ENCODE results near the gene HNRNPH2. TPM values are rescaled to one million over a fixed set of nuclear protein-coding genes. Genes with fewer than 3 reads are reported as not detected.

HNRNPH2 gene, protein sequence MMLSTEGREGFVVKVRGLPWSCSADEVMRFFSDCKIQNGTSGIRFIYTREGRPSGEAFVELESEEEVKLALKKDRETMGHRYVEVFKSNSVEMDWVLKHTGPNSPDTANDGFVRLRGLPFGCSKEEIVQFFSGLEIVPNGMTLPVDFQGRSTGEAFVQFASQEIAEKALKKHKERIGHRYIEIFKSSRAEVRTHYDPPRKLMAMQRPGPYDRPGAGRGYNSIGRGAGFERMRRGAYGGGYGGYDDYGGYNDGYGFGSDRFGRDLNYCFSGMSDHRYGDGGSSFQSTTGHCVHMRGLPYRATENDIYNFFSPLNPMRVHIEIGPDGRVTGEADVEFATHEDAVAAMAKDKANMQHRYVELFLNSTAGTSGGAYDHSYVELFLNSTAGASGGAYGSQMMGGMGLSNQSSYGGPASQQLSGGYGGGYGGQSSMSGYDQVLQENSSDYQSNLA
- total RNA-seq (2021) = 61.0 and 72.9 TPM in 2 replicates
- percentile 96 among the genes with signal in this experiment for Bru-seq, nascent RNA
- percentile 100 among the genes with signal in this experiment for BruChase-seq, experiment 1, labeled RNA remaining after a 2-hour chase
- BruChase-seq, experiment 2, labeled RNA remaining after a 6-hour chase = percentile 100 among the genes with signal in this experiment
- long read RNA-seq, transcript HNRNPH2-201 (2 exons, 2,223 nt) = major isoform, 288 of 296 reads
- long read RNA-seq, partial matches to known transcripts = 0 of 296 reads
- long read RNA-seq, other reads (novel, unspliced or antisense) = 8 of 296 reads

DNA sequence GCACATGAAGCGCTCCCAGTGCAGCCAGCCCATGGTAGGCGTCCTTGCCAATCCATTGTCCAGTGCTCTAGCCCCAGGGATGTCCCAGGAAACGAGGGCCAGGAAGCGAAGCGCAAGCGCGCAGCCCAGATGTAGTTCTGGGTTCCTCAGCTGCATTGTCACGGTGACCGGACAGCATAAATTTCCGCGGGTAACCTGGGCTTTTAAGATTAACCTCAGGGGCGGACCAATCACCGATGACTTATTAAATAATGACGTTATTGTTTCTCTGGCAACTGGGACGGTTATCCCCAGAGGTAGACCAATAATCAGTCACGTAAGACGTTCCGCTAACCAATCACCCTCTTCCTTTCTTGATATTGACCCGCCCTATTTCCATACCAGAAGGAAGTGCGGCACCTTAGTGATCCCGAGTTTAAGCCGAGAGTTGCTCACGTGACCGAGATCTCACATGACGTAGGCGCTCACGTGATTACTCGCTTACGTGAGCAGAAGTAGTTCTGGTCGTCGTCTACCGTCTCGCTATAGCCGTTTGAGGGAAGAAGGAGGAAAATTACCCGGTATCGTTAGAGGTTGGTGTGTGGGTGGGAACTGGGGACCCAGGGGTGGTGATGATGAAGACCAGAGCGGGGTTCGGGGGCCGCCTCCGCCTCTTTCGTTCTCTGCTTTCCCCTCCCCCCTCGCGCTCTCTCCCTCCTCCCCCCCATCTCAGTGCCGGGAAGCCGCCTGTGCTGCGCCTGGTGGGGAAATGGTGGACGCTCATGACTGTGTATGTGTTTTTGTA, at the start of gene HNRNPH2, which contains the start of gene GLA:
TSS of gene HNRNPH2 (plus strand) at position 475 of the 784 bp plus-strand sequence. CDS start 3,767 bp downstream, outside the sequence.
TSS of gene GLA (minus strand) at position 178 of the 784 bp plus-strand sequence. CDS start at position 156, 22 bp downstream.
- peak within 1 kb of the TSS; percentile 77 for H2AFZ ChIP-seq
- H4K20me1 ChIP-seq (ENCODE audit: insufficient read depth) = peaks cover 16% of the 10 kb centered on the region
- peak within 1 kb of the TSS; percentile 93 for H3K4me3 ChIP-seq
- ChIA-PET CTCF (no interaction called here), POLR2A (ENCODE audit: unreplicated experiment) (interaction anchor here (0.7 kb wide), 1 partner anchor 8 kb away, joined by 6 read pairs; no protein-coding TSS in a partner anchor)
- H3K4me1 ChIP-seq (replicated peaks; ENCODE audit: insufficient read depth) = peaks cover 20% of the 10 kb centered on the region
- no TSS peak for BruUV-seq (replicated peaks)
- TF ChIP-seq CTCF (conservative IDR thresholded peaks at IDR 0.05) (no peak), EZH2 (IDR thresholded peaks at IDR 0.05; ENCODE audit: low read depth) (no peak)
- H3K36me3 ChIP-seq (ENCODE audit: low read depth) = peaks cover 6% of the 10 kb centered on the region; the same call in 1 of the 2 replicates
- H3K27ac ChIP-seq = peak within 1 kb of the TSS; percentile 91
- H3K9me2 ChIP-seq (ENCODE audit: insufficient read depth) = no peaks in the 10 kb centered on the region
- no peaks in the 10 kb centered on the region for H3K9me3 ChIP-seq (ENCODE audit: insufficient read depth, low read depth)
- intact Hi-C loops (cut with micrococcal nuclease; ENCODE audit: unreplicated experiment) = loop anchor here (5.0 kb wide), 2 partner anchors 209 to 761 kb away; partner anchors contain the start of gene ARMCX6
- H3F3A ChIP-seq (ENCODE audit: insufficient read depth, low read depth) = 0 out of 2 replicates have a peak, but pooled peaks cover 6% of the 10 kb centered on the region
- DNase-seq = peak; percentile 87 to 99
- H3K4me2 ChIP-seq = peak within 1 kb of the TSS; percentile 93
- no peaks in the 10 kb centered on the region for H3K27me3 ChIP-seq (ENCODE audit: insufficient read depth, low read depth)
- H3K79me2 ChIP-seq (ENCODE audit: low read depth) = peaks cover 83% of the 10 kb centered on the region

- Histone ChIP-seq H3K4me1 (replicated peaks; ENCODE audit: insufficient read depth) (no peaks in the 10 kb centered on the region), H3K79me2 (ENCODE audit: low read depth) (no peaks in the 10 kb centered on the region), H3K27me3 (ENCODE audit: insufficient read depth, low read depth) (no peaks in the 10 kb centered on the region), H3K36me3 (ENCODE audit: low read depth) (no peaks in the 10 kb centered on the region), H3K9me2 (ENCODE audit: insufficient read depth) (no peaks in the 10 kb centered on the region), H4K20me1 (ENCODE audit: insufficient read depth) (no peaks in the 10 kb centered on the region), H3K4me2 (no peak overlapping the region), H3K27ac (no peak overlapping the region), H2AFZ (no peak overlapping the region), H3K9me3 (ENCODE audit: insufficient read depth, low read depth) (no peaks in the 10 kb centered on the region), H3K4me3 (no peak overlapping the region), H3F3A (ENCODE audit: insufficient read depth, low read depth) (no peaks in the 10 kb centered on the region)
- CTCF ChIA-PET = no interaction called here
- POLR2A ChIA-PET (ENCODE audit: unreplicated experiment) = no interaction called here
- intact Hi-C loops (cut with micrococcal nuclease; ENCODE audit: unreplicated experiment) = no loop called here
- no TSS peak for BruUV-seq (replicated peaks)
- no peak for DNase-seq
- TF ChIP-seq CTCF (conservative IDR thresholded peaks at IDR 0.05) (no peak), EZH2 (IDR thresholded peaks at IDR 0.05; ENCODE audit: low read depth) (no peak)
Measured at GRCh38 chrX:101359966-101360365, 48.1 kb upstream of the HNRNPH2 start.

DNA sequence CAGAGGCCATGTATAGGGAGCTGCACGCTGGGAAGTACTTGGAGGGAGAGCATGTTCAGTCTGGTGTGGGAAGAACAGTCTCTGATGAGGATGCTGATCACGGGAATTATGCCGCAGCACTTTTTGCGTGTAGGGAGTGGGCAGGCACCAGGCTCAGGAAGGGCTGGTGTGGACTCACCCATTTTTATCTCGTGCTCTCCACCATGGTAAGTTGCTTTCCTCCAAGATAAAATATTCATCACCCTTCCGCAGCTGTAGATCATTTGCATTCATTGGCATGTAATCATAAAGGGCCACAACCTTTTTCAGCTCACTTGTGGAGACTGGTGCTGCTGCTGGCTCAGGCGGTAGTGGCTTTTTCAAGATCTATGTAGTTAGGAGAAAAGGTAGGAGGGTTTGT, 47.6 kb upstream of the HNRNPH2 start:
- CTCF ChIA-PET = no interaction called here
- intact Hi-C loops (cut with micrococcal nuclease; ENCODE audit: unreplicated experiment) = no loop called here
- Histone ChIP-seq H2AFZ (no peak overlapping the region), H3F3A (ENCODE audit: insufficient read depth, low read depth) (no peaks in the 10 kb centered on the region), H3K27me3 (ENCODE audit: insufficient read depth, low read depth) (no peaks in the 10 kb centered on the region), H3K4me3 (no peak overlapping the region), H3K9me3 (ENCODE audit: insufficient read depth, low read depth) (no peaks in the 10 kb centered on the region), H3K4me2 (no peak overlapping the region), H3K9me2 (ENCODE audit: insufficient read depth) (no peaks in the 10 kb centered on the region), H3K4me1 (replicated peaks; ENCODE audit: insufficient read depth) (no peaks in the 10 kb centered on the region), H3K27ac (no peak overlapping the region), H3K36me3 (ENCODE audit: low read depth) (no peaks in the 10 kb centered on the region), H3K79me2 (ENCODE audit: low read depth) (no peaks in the 10 kb centered on the region), H4K20me1 (ENCODE audit: insufficient read depth) (no peaks in the 10 kb centered on the region)
- POLR2A ChIA-PET (ENCODE audit: unreplicated experiment) = no interaction called here
- no peak for TF ChIP-seq CTCF (conservative IDR thresholded peaks at IDR 0.05)
- TF ChIP-seq EZH2 (IDR thresholded peaks at IDR 0.05; ENCODE audit: low read depth) = no peak
- no peak for DNase-seq
- BruUV-seq (replicated peaks) = no TSS peak

All from PC-9 (cell line).